B cell (primary cell): ENCODE measurements around the gene MLKL. TPM values are rescaled to one million over a fixed set of nuclear protein-coding genes. Genes with fewer than 3 reads are reported as not detected.

Experiments used
- ATAC-seq: fragments of 200-7000 bp; cut with Tn5 transposase; one replicate; pipeline ENCODE4 v1.10.0; 2021; ENCODE audit warnings: low read depth, mild to moderate bottlenecking, moderate number of reproducible peaks, moderate library complexity
- CTCF ChIA-PET: fragments of 350-600 bp; sonication (Branson Sonifier 250); formaldehyde crosslinking; loops from one replicate; lab custom pipeline; 2021; ENCODE audit warnings: antibody characterized with exemption, inconsistent platforms; lab: Charles Lee
- POLR2A ChIA-PET: fragments of 350-600 bp; sonication (Branson Sonifier 250); formaldehyde crosslinking; loops from one replicate; lab custom pipeline; 2021; ENCODE audit warnings: antibody characterized with exemption; lab: Charles Lee
- DNase-seq: peaks from one replicate; pipeline ENCODE4 v3.0.0; 2013
- H2AFZ ChIP-seq: 2 replicates; pipeline ENCODE4 v1.6.1; 2012; ENCODE audit warnings: mild to moderate bottlenecking, low read depth, low read length; ENCODE audit not compliant: insufficient read depth, poor library complexity, severe bottlenecking
- H3K27ac ChIP-seq, 2 donors: 1 replicate in 1 of 2; 2 replicates in 1 of 2; pipeline ENCODE4 v1.5.1; 2012 to 2013; ENCODE audit warnings: low read length in 2 of 2, mild to moderate bottlenecking in 2 of 2, moderate library complexity in 1 of 2
- H3K27me3 ChIP-seq, 4 experiments: fragments of 200-600 bp in 1 of 4; sonication (generic) in 1 of 4; replicated peaks in 1 of 4; 1 replicate in 2 of 4; 2 replicates in 2 of 4; pipeline versions ENCODE4 v1.6.1 to v1.7.0; 2013 to 2016; ENCODE audit warnings: low read length in 3 of 4, mild to moderate bottlenecking in 2 of 4, mixed read lengths in 1 of 4, moderate library complexity in 1 of 4; ENCODE audit not compliant: insufficient read depth in 4 of 4, control insufficient read depth in 3 of 4; ENCODE audit errors: control extremely low read depth in 1 of 4
- H3K36me3 ChIP-seq, 2 experiments: replicated peaks in 1 of 2; 1 replicate in 1 of 2; 2 replicates in 1 of 2; pipeline versions ENCODE4 v1.6.1 to v1.7.1; 2013; ENCODE audit warnings: low read length in 1 of 2; ENCODE audit not compliant: insufficient read depth in 2 of 2, control insufficient read depth in 1 of 2; ENCODE audit errors: control extremely low read depth in 1 of 2, extremely low read depth in 1 of 2
- H3K4me1 ChIP-seq, 2 donors: fragments of 200-600 bp in 1 of 2; sonication (generic) in 1 of 2; 1 replicate in 1 of 2; 2 replicates in 1 of 2; pipeline versions ENCODE4 v1.5.1 to v1.6.1; 2013 to 2017; ENCODE audit warnings: low read length in 2 of 2; ENCODE audit not compliant: control insufficient read depth in 2 of 2, insufficient read depth in 2 of 2
- H3K4me2 ChIP-seq: replicated peaks from 2 replicates; pipeline ENCODE3; 2012; ENCODE audit warnings: mild to moderate bottlenecking, low read depth, low read length; ENCODE audit not compliant: poor library complexity, severe bottlenecking
- H3K4me3 ChIP-seq, 5 experiments: fragments of 200-600 bp in 1 of 5; sonication (generic) in 1 of 5; 1 replicate in 3 of 5; 2 replicates in 2 of 5; pipeline versions ENCODE4 v1.5.1 to v1.7.0; 2011 to 2016; ENCODE audit warnings: low read length in 4 of 5, mild to moderate bottlenecking in 4 of 5, low read depth in 2 of 5, control low read depth in 1 of 5, moderate library complexity in 1 of 5; ENCODE audit not compliant: insufficient read depth in 1 of 5; ENCODE audit errors: control extremely low read depth in 1 of 5, extremely low read depth in 1 of 5
- H3K79me2 ChIP-seq: fragments of 200-600 bp; sonication (generic); one replicate; pipeline ENCODE4 v1.6.0; 2016; ENCODE audit warnings: low read length; ENCODE audit not compliant: control insufficient read depth, insufficient read depth
- H3K9ac ChIP-seq: fragments of 200-600 bp; sonication (generic); 2 replicates; pipeline ENCODE4 v1.6.1; 2017; ENCODE audit warnings: mild to moderate bottlenecking, low read length, moderate library complexity
- H3K9me3 ChIP-seq, 3 donors: one replicate each; pipeline versions ENCODE4 v1.6.1 to v1.7.1; 2013; ENCODE audit warnings: low read length in 2 of 3; ENCODE audit not compliant: control insufficient read depth in 2 of 3, insufficient read depth in 1 of 3; ENCODE audit errors: control extremely low read depth in 1 of 3
- H4K20me1 ChIP-seq: 2 replicates; pipeline ENCODE4 v1.6.0; 2012; ENCODE audit warnings: mild to moderate bottlenecking, low read length; ENCODE audit not compliant: insufficient read depth, control insufficient read depth, poor library complexity, severe bottlenecking
- H3K27ac Mint-ChIP-seq: one replicate; pipeline ENCODE4 v1.8.0; 2021; ENCODE audit warnings: mixed read lengths
- H3K27me3 Mint-ChIP-seq: one replicate; pipeline ENCODE4 v1.8.0; 2021; ENCODE audit warnings: mixed read lengths
- H3K4me1 Mint-ChIP-seq: one replicate; pipeline ENCODE4 v1.8.0; 2021; ENCODE audit warnings: mixed read lengths
- H3K4me3 Mint-ChIP-seq: one replicate; pipeline ENCODE4 v1.8.0; 2021; ENCODE audit warnings: mixed read lengths
- H3K9me3 Mint-ChIP-seq: one replicate; pipeline ENCODE4 v1.8.0; 2022; ENCODE audit warnings: mixed read lengths; ENCODE audit not compliant: insufficient read depth
- CTCF ChIP-seq: fragments of 200-600 bp; IDR thresholded peaks from one replicate; pipeline ENCODE4 v1.8.0; 2022; ENCODE audit warnings: antibody characterized with exemption, mild to moderate bottlenecking
- EZH2 ChIP-seq: IDR thresholded peaks from 2 replicates; pipeline ENCODE4 v1.6.1; 2012; ENCODE audit warnings: borderline replicate concordance, low read depth, mild to moderate bottlenecking, moderate library complexity, low read length; ENCODE audit not compliant: insufficient read depth, poor library complexity, severe bottlenecking
- WGBS: methylation state at CpG from one replicate; pipeline ENCODE4 v1.1.5; 2013; ENCODE audit warnings: missing lambda C conversion rate; ENCODE audit not compliant: insufficient coverage; 5-methylcytosine and 5-hydroxymethylcytosine counted together
- intact Hi-C: fragments of 100-400 bp; cut with micrococcal nuclease; formaldehyde crosslinking; loops from one replicate; pipeline ENCODE4 v1.10.0; 2022
- polyA plus RNA-seq: library from polyadenylated mRNA; depleted of rRNA; stranded (reverse); fragments of >200 nt; gene quantifications from 2 replicates; pipeline ENCODE4 v1.2.3, GENCODE V29; 2012
- total RNA-seq, 2 donors: library from RNA; stranded (reverse); fragments of 120-200 nt in 1 of 2; gene quantifications; 1 replicate in 1 of 2; 2 replicates in 1 of 2; pipeline versions ENCODE4 v1.2.3 to v1.2.4, GENCODE V29; 2013 to 2022

Gene MLKL
- total and polyA plus RNA-seq, 2 donors (not counting 1 experiment from before 2014, with no cell fraction given) = 13.4 to 19.7 TPM

- Histone ChIP-seq H3K27ac (peak overlapping the region in 1 of 2 donors; percentile 6), H2AFZ (peak overlapping the region; percentile 98), H3K4me1 (peaks cover 10 to 14% of the 10 kb centered on the region in 2 donors), H3K27me3 (no peaks in the 10 kb centered on the region), H3K4me2 (peak overlapping the region; percentile 89), H3K4me3 (peak overlapping the region; percentile 68 to 94 (median 80)), H3K9me3 (no peaks in the 10 kb centered on the region), H3K36me3 (peaks cover 4 to 27% of the 10 kb centered on the region in 2 experiments), H3K9ac (peak overlapping the region; percentile 63), H4K20me1 (peaks cover 33% of the 10 kb centered on the region), H3K79me2 (peaks cover 44% of the 10 kb centered on the region)
- Mint-ChIP-seq H3K4me1 (peaks cover 32% of the 10 kb centered on the region), H3K27me3 (no peaks in the 10 kb centered on the region), H3K27ac (peak overlapping the region; percentile 92), H3K9me3 (no peaks in the 10 kb centered on the region), H3K4me3 (peak overlapping the region; percentile 93)
- ChIA-PET CTCF (interaction anchor here (0.7 to 2.1 kb wide), 13 partner anchors 16 to 370 kb away, joined by 3 to 8 read pairs (median 4); partner anchors contain the start of genes GLG1, MLKL and WDR59), POLR2A (interaction anchor here (0.6 to 1.3 kb wide), 8 partner anchors 27 to 981 kb away, joined by 3 to 7 read pairs (median 4); partner anchors contain the start of genes GLG1 and MLKL)
- intact Hi-C loops = loop anchor here (1.0 to 10.0 kb wide), 6 partner anchors 16 to 980 kb away; partner anchors contain the start of genes CFDP1, KARS1, MLKL and TERF2IP
- WGBS = 0% methylated on average over 19 of the region's 23 CpGs
- no peak for TF ChIP-seq EZH2
- TF ChIP-seq CTCF = no peak
- DNase-seq (no peak), ATAC-seq (no peak)
Observed at GRCh38 chr16:74667255-74667700, 33.4 kb downstream of the MLKL start.
